GM23338 (cell line): ENCODE measurements around the gene LARGE1. TPM values are rescaled to one million over a fixed set of nuclear protein-coding genes. Genes with fewer than 3 reads are reported as not detected.

Experiments used
- ATAC-seq: fragments of 200-7000 bp; cut with Tn5 transposase; 3 replicates; pipeline ENCODE4 v1.9.1; 2020
- DNase-seq: peaks from one replicate; pipeline ENCODE4 v3.0.0-alpha.2; 2015; ENCODE audit warnings: low spot score
- H2AFZ ChIP-seq: fragments of 200-600 bp; sonication (generic); 2 replicates; pipeline ENCODE4 v1.8.0; 2016; ENCODE audit warnings: antibody characterized with exemption, mild to moderate bottlenecking, moderate library complexity
- H3F3A ChIP-seq: fragments of 200-600 bp; sonication (generic); replicated peaks from 2 replicates; pipeline ENCODE4 v1.8.0; 2017; ENCODE audit warnings: antibody characterized with exemption, mixed run types, low read depth
- H3K27ac ChIP-seq: fragments of 200-600 bp; sonication (generic); 2 replicates; pipeline ENCODE4 v1.6.1; 2016; ENCODE audit warnings: low read depth
- H3K27me3 ChIP-seq: fragments of 200-600 bp; sonication (generic); 2 replicates; pipeline ENCODE4 v1.8.0; 2016; ENCODE audit warnings: mild to moderate bottlenecking, mixed run types, moderate library complexity; ENCODE audit not compliant: insufficient read depth
- H3K36me3 ChIP-seq: fragments of 200-600 bp; sonication (generic); 2 replicates; pipeline ENCODE4 v1.8.0; 2016; ENCODE audit warnings: mild to moderate bottlenecking; ENCODE audit not compliant: insufficient read depth
- H3K4me1 ChIP-seq: fragments of 200-600 bp; sonication (generic); 2 replicates; pipeline ENCODE4 v1.8.0; 2016; ENCODE audit warnings: mild to moderate bottlenecking, moderate library complexity; ENCODE audit not compliant: insufficient read depth
- H3K4me2 ChIP-seq: fragments of 200-600 bp; sonication (generic); 2 replicates; pipeline ENCODE4 v1.7.1; 2017; ENCODE audit warnings: mixed run types
- H3K4me3 ChIP-seq: fragments of 200-600 bp; sonication (generic); 2 replicates; pipeline ENCODE4 v1.6.1; 2016; ENCODE audit warnings: mixed run types
- H3K79me2 ChIP-seq: fragments of 200-600 bp; sonication (generic); replicated peaks from 2 replicates; pipeline ENCODE4 v1.8.0; 2017; ENCODE audit warnings: mild to moderate bottlenecking; ENCODE audit not compliant: insufficient read depth
- H3K9me2 ChIP-seq: fragments of 200-600 bp; sonication (generic); 2 replicates; pipeline ENCODE4 v1.8.0; 2017; ENCODE audit not compliant: insufficient read depth
- H4K20me1 ChIP-seq: fragments of 200-600 bp; sonication (generic); replicated peaks from 2 replicates; pipeline ENCODE4 v1.8.0; 2017; ENCODE audit warnings: mild to moderate bottlenecking; ENCODE audit not compliant: insufficient read depth
- H3K27ac Mint-ChIP-seq: 2 replicates; pipeline ENCODE4 v1.8.0; 2020; ENCODE audit warnings: inconsistent platforms, mild to moderate bottlenecking, moderate library complexity, mixed read lengths
- H3K27me3 Mint-ChIP-seq: 3 replicates; pipeline ENCODE4 v1.8.0; 2022; ENCODE audit warnings: low read depth, mild to moderate bottlenecking, moderate library complexity, mixed read lengths, inconsistent platforms; ENCODE audit not compliant: insufficient read depth, poor library complexity
- H3K36me3 Mint-ChIP-seq: 3 replicates; pipeline ENCODE4 v1.8.0; 2021; ENCODE audit warnings: low read depth, mild to moderate bottlenecking, inconsistent platforms, moderate library complexity, mixed read lengths
- H3K4me1 Mint-ChIP-seq: 3 replicates; pipeline ENCODE4 v1.8.0; 2020; ENCODE audit warnings: mild to moderate bottlenecking, inconsistent platforms, mixed read lengths
- H3K4me3 Mint-ChIP-seq: 3 replicates; pipeline ENCODE4 v1.8.0; 2021; ENCODE audit warnings: moderate library complexity, mild to moderate bottlenecking, inconsistent platforms, mixed read lengths
- H3K9me3 Mint-ChIP-seq: 3 replicates; pipeline ENCODE4 v1.8.0; 2020; ENCODE audit warnings: moderate library complexity, mild to moderate bottlenecking, inconsistent platforms, mixed read lengths
- CREB1 ChIP-seq: fragments of 250-450 bp; sonication (Bioruptor Pico); IDR thresholded peaks from 2 replicates; pipeline ENCODE4 v1.5.0; 2020; ENCODE audit warnings: low read depth, mild to moderate bottlenecking, moderate library complexity
- JUNB ChIP-seq: IDR thresholded peaks from one replicate; pipeline ENCODE4 v1.6.1; 2016; ENCODE audit warnings: antibody characterized with exemption; ENCODE audit not compliant: unreplicated experiment
- POLR2AphosphoS5 ChIP-seq: IDR thresholded peaks from 2 replicates; pipeline ENCODE4 v1.6.1; 2016; ENCODE audit warnings: antibody characterized with exemption, low read depth
- polyA plus RNA-seq: library from polyadenylated mRNA; unstranded; fragments of >200 nt; fragmentation: Nextera tagmentation; extraction: Ambion mirVana; gene quantifications from 2 replicates; pipeline ENCODE4 v1.2.1, GENCODE V29; 2016
- total RNA-seq: library from RNA; depleted of rRNA; stranded (reverse); fragments of >200 nt; shearing (Covaris generic); gene quantifications from 2 replicates; pipeline ENCODE4 v1.2.3, GENCODE V29; 2014
- TF ChIP-seq, protein P1 (sequence below): fragments of 250-450 bp; sonication (Bioruptor Pico); IDR thresholded peaks from 2 replicates; pipeline ENCODE4 v1.5.0; 2020; ENCODE audit warnings: mild to moderate bottlenecking, moderate library complexity
- TF ChIP-seq, protein P2 (sequence below): IDR thresholded peaks from one replicate; pipeline ENCODE4 v1.6.1; 2018; ENCODE audit warnings: antibody characterized with exemption; ENCODE audit not compliant: unreplicated experiment

The LARGE1 gene
- total and polyA plus RNA-seq, 2 experiments from 2014 or later, result 12.8 to 75.6 TPM

DNA sequence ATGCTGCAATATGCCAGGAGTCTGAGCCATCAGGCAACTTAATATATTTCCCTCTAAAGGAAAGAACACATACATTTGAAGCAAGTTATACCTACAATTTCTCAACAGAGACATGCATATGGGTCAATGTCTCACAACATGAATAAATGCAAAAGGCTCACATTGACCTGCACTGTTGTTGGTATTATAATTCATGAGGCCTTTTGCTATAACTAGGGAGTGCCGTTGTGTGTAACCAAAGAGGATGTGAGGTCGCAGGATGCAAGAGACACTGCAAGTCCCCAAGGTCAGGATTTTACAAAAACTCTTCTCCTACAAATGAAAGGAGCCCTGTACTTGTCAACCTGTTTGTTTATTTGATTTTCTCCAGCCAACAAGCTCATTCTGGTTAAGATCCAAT is 250.5 kb downstream of the LARGE1 start (continued):
- TF ChIP-seq, protein P1, sequence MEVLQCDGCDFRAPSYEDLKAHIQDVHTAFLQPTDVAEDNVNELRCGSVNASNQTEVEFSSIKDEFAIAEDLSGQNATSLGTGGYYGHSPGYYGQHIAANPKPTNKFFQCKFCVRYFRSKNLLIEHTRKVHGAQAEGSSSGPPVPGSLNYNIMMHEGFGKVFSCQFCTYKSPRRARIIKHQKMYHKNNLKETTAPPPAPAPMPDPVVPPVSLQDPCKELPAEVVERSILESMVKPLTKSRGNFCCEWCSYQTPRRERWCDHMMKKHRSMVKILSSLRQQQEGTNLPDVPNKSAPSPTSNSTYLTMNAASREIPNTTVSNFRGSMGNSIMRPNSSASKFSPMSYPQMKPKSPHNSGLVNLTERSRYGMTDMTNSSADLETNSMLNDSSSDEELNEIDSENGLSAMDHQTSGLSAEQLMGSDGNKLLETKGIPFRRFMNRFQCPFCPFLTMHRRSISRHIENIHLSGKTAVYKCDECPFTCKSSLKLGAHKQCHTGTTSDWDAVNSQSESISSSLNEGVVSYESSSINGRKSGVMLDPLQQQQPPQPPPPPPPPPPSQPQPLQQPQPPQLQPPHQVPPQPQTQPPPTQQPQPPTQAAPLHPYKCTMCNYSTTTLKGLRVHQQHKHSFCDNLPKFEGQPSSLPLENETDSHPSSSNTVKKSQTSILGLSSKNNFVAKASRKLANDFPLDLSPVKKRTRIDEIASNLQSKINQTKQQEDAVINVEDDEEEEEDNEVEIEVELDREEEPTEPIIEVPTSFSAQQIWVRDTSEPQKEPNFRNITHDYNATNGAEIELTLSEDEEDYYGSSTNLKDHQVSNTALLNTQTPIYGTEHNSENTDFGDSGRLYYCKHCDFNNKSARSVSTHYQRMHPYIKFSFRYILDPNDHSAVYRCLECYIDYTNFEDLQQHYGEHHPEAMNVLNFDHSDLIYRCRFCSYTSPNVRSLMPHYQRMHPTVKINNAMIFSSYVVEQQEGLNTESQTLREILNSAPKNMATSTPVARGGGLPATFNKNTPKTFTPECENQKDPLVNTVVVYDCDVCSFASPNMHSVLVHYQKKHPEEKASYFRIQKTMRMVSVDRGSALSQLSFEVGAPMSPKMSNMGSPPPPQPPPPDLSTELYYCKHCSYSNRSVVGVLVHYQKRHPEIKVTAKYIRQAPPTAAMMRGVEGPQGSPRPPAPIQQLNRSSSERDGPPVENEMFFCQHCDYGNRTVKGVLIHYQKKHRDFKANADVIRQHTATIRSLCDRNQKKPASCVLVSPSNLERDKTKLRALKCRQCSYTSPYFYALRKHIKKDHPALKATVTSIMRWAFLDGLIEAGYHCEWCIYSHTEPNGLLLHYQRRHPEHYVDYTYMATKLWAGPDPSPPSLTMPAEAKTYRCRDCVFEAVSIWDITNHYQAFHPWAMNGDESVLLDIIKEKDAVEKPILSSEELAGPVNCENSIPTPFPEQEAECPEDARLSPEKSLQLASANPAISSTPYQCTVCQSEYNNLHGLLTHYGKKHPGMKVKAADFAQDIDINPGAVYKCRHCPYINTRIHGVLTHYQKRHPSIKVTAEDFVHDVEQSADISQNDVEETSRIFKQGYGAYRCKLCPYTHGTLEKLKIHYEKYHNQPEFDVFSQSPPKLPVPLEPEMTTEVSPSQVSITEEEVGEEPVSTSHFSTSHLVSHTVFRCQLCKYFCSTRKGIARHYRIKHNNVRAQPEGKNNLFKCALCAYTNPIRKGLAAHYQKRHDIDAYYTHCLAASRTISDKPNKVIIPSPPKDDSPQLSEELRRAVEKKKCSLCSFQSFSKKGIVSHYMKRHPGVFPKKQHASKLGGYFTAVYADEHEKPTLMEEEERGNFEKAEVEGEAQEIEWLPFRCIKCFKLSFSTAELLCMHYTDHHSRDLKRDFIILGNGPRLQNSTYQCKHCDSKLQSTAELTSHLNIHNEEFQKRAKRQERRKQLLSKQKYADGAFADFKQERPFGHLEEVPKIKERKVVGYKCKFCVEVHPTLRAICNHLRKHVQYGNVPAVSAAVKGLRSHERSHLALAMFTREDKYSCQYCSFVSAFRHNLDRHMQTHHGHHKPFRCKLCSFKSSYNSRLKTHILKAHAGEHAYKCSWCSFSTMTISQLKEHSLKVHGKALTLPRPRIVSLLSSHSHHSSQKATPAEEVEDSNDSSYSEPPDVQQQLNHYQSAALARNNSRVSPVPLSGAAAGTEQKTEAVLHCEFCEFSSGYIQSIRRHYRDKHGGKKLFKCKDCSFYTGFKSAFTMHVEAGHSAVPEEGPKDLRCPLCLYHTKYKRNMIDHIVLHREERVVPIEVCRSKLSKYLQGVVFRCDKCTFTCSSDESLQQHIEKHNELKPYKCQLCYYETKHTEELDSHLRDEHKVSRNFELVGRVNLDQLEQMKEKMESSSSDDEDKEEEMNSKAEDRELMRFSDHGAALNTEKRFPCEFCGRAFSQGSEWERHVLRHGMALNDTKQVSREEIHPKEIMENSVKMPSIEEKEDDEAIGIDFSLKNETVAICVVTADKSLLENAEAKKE (CRISPR knock-in tag), result no peak

DNA sequence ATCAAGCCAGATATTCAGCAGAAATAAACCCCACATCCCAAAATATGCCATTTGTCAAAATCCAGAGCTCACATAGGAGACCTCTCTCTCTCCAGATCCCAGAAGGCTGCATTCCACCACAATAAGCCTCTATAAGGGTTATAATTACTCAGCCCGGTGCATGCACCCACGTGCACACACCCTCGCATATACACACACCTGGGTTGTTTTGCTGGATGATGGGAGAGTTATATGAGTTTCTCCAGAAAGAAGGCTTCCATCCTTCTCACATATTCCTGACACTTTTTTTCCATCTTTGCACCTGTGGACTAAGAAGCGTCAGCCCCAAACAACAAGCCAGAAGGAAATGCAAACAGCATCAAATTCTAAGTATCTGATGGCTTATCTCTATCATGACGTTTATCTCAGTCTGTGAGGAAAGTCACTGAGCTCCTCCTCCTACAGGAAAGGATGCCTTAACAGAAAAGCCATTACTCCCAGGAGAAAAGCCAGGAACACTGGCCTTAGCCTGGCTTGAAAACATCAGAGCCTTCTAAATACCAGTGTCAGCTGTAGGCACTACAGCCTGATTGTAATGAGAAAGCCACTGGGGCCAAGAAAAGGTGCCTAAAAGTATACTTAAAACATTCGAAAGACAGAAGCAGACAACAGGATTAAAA is 253.2 kb downstream of the LARGE1 start:
- H3K4me1 ChIP-seq, result peaks cover 55% of the 10 kb centered on the region
- peaks cover 24% of the 10 kb centered on the region for H4K20me1 ChIP-seq
- H3K4me3 ChIP-seq, result peak overlapping the region; percentile 30
- Mint-ChIP-seq H3K4me3 (peak overlapping the region; percentile 32), H3K9me3 (no peaks in the 10 kb centered on the region), H3K27ac (peak overlapping the region; percentile 89), H3K4me1 (peaks cover 84% of the 10 kb centered on the region), H3K27me3 (peaks cover 4% of the 10 kb centered on the region), H3K36me3 (peaks cover 10% of the 10 kb centered on the region; the same call in 2 of the 3 replicates)
- H2AFZ ChIP-seq, result no peak overlapping the region
- no peaks in the 10 kb centered on the region; the same call in 1 of the 2 replicates for H3F3A ChIP-seq
- no peaks in the 10 kb centered on the region for H3K27me3 ChIP-seq
- H3K36me3 ChIP-seq, result no peaks in the 10 kb centered on the region
- peak overlapping the region; percentile 65 for H3K4me2 ChIP-seq
- H3K9me2 ChIP-seq, result peaks cover 3% of the 10 kb centered on the region; the same call in 1 of the 2 replicates
- H3K27ac ChIP-seq, result peak overlapping the region; percentile 85
- ATAC-seq (peak; percentile 66), DNase-seq (peak; percentile 59)
- peaks cover 80% of the 10 kb centered on the region for H3K79me2 ChIP-seq
- no peak for TF ChIP-seq JUNB
- no peak for TF ChIP-seq POLR2AphosphoS5
- TF ChIP-seq, protein P2, sequence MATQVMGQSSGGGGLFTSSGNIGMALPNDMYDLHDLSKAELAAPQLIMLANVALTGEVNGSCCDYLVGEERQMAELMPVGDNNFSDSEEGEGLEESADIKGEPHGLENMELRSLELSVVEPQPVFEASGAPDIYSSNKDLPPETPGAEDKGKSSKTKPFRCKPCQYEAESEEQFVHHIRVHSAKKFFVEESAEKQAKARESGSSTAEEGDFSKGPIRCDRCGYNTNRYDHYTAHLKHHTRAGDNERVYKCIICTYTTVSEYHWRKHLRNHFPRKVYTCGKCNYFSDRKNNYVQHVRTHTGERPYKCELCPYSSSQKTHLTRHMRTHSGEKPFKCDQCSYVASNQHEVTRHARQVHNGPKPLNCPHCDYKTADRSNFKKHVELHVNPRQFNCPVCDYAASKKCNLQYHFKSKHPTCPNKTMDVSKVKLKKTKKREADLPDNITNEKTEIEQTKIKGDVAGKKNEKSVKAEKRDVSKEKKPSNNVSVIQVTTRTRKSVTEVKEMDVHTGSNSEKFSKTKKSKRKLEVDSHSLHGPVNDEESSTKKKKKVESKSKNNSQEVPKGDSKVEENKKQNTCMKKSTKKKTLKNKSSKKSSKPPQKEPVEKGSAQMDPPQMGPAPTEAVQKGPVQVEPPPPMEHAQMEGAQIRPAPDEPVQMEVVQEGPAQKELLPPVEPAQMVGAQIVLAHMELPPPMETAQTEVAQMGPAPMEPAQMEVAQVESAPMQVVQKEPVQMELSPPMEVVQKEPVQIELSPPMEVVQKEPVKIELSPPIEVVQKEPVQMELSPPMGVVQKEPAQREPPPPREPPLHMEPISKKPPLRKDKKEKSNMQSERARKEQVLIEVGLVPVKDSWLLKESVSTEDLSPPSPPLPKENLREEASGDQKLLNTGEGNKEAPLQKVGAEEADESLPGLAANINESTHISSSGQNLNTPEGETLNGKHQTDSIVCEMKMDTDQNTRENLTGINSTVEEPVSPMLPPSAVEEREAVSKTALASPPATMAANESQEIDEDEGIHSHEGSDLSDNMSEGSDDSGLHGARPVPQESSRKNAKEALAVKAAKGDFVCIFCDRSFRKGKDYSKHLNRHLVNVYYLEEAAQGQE, result no peak
- no peak for TF ChIP-seq CREB1
